HepG2 (cell line): Measurements from ENCODE around the gene SPECC1L. TPM values are rescaled to one million over a fixed set of nuclear protein-coding genes. Genes with fewer than 3 reads are reported as not detected.

Experiments used
- ATAC-seq: fragments of 200-7000 bp; cut with Tn5 transposase; 3 replicates; pipeline ENCODE4 v1.9.1; 2020; ENCODE audit warnings: mild to moderate bottlenecking, moderate library complexity
- BruUV-seq: library from RNA; stranded (reverse); fragments of 400-500 nt; replicated peaks from 2 replicates; lab custom pipeline; 2021; lab: Mats Ljungman, UMichigan
- CTCF ChIA-PET: fragments of 300-600 bp; formaldehyde crosslinking; extraction: SDS; loops from one replicate; lab custom pipeline; 2021; ENCODE audit warnings: low total read pairs, inconsistent platforms, low intra/inter-chr PET ratio; lab: Yijun Ruan, JAX
- POLR2A ChIA-PET: fragments of 350-600 bp; sonication (Branson Sonifier 250); formaldehyde crosslinking; loops from one replicate; lab custom pipeline; 2020; ENCODE audit warnings: antibody characterized with exemption, inconsistent platforms; lab: Yijun Ruan, JAX
- DNase-seq: peaks from one replicate; pipeline ENCODE4 v3.0.0-alpha.2; 2015; ENCODE audit warnings: low spot score
- FAIRE-seq: peaks from 3 replicates; lab custom pipeline; 2011; peaks lifted over from hg19 to GRCh38; lab: Jason Lieb, UNC
- H2AFZ ChIP-seq: one replicate; pipeline ENCODE4 v1.6.1; 2011; ENCODE audit warnings: low read length, inconsistent platforms
- H3K27ac ChIP-seq: fragments of 300-600 bp; 3 replicates; pipeline ENCODE4 v1.8.0; 2011; ENCODE audit warnings: mixed run types, mild to moderate bottlenecking, mixed read lengths, low read length, inconsistent platforms; ENCODE audit not compliant: insufficient read depth; ENCODE audit errors: extremely low read length
- H3K27me3 ChIP-seq, 2 experiments: fragments of 200-600 bp in 1 of 2; 2 replicates in 1 of 2; 3 replicates in 1 of 2; pipeline versions ENCODE4 v1.6.0 to v1.8.0; 2011; ENCODE audit warnings: low read length in 2 of 2, mild to moderate bottlenecking in 2 of 2, moderate library complexity in 2 of 2, inconsistent platforms in 1 of 2; ENCODE audit not compliant: insufficient read depth in 2 of 2, control insufficient read depth in 1 of 2
- H3K36me3 ChIP-seq, 2 experiments: fragments of 200-600 bp in 1 of 2; replicated peaks in 1 of 2; 2 replicates in 1 of 2; 3 replicates in 1 of 2; pipeline versions ENCODE4 v1.5.1 to v1.8.0; 2011; ENCODE audit warnings: low read length in 2 of 2, inconsistent platforms in 1 of 2; ENCODE audit not compliant: insufficient read depth in 2 of 2, control insufficient read depth in 1 of 2
- H3K4me1 ChIP-seq: 2 replicates; pipeline ENCODE4 v1.5.1; 2012; ENCODE audit warnings: low read length, inconsistent platforms; ENCODE audit not compliant: insufficient read depth
- H3K4me2 ChIP-seq: 2 replicates; pipeline ENCODE4 v1.6.0; 2011; ENCODE audit warnings: low read depth, low read length, inconsistent platforms
- H3K4me3 ChIP-seq, 3 experiments: fragments of 200-600 bp in 1 of 3; sonication (generic), shearing (Covaris generic) in 1 of 3; replicated peaks in 1 of 3; 2 replicates each; pipeline ENCODE4 v1.5.1; 2011 to 2016; ENCODE audit warnings: low read length in 3 of 3, inconsistent platforms in 2 of 3, low read depth in 2 of 3, mild to moderate bottlenecking in 2 of 3, control low read depth in 1 of 3, mixed read lengths in 1 of 3; ENCODE audit not compliant: insufficient read depth in 1 of 3
- H3K79me2 ChIP-seq: one replicate; pipeline ENCODE4 v1.6.1; 2011; ENCODE audit warnings: low read length, inconsistent platforms; ENCODE audit not compliant: insufficient read depth
- H3K9ac ChIP-seq: 2 replicates; pipeline ENCODE4 v1.6.0; 2011; ENCODE audit warnings: mild to moderate bottlenecking, low read depth, low read length, inconsistent platforms; ENCODE audit not compliant: insufficient read depth
- H3K9me3 ChIP-seq: 2 replicates; pipeline ENCODE4 v1.5.1; 2012; ENCODE audit warnings: mild to moderate bottlenecking, low read length
- H4K20me1 ChIP-seq: 2 replicates; pipeline ENCODE4 v1.6.0; 2011; ENCODE audit warnings: inconsistent platforms, mild to moderate bottlenecking, low read length, moderate library complexity; ENCODE audit not compliant: insufficient read depth
- AGO1 ChIP-seq: fragments of 200-400 bp; formaldehyde crosslinking; IDR thresholded peaks from 2 replicates; pipeline ENCODE4 v1.6.1; 2017; ENCODE audit warnings: mild to moderate bottlenecking, low read depth, low read length, moderate library complexity; ENCODE audit not compliant: poor library complexity, severe bottlenecking
- EED ChIP-seq: sonication (generic); formaldehyde crosslinking; IDR thresholded peaks from 2 replicates; pipeline ENCODE4 v1.5.0; 2020; ENCODE audit warnings: mild to moderate bottlenecking, missing genetic modification reagents
- GFI1 ChIP-seq: sonication (generic); formaldehyde crosslinking; IDR thresholded peaks from 2 replicates; pipeline ENCODE4 v1.5.0; 2020; ENCODE audit warnings: missing genetic modification reagents, mild to moderate bottlenecking, borderline replicate concordance
- HDAC2 ChIP-seq: sonication (generic); formaldehyde crosslinking; IDR thresholded peaks from 2 replicates; pipeline ENCODE4 v1.4.0; 2020; ENCODE audit warnings: missing genetic modification reagents
- KDM4B ChIP-seq: sonication (generic); formaldehyde crosslinking; IDR thresholded peaks from 2 replicates; pipeline ENCODE4 v1.4.0; 2020; ENCODE audit warnings: missing genetic modification reagents
- MAZ ChIP-seq, 2 experiments: sonication (generic) in 1 of 2; formaldehyde crosslinking in 1 of 2; IDR thresholded peaks; 2 replicates each; pipeline versions ENCODE4 v1.5.0 to v1.6.1; 2012 to 2020; ENCODE audit warnings: low read depth in 2 of 2, mild to moderate bottlenecking in 2 of 2, borderline replicate concordance in 1 of 2, improper control_type of control experiment in 1 of 2, low read length in 1 of 2, missing genetic modification reagents in 1 of 2, moderate library complexity in 1 of 2
- MLLT10 ChIP-seq: sonication (generic); formaldehyde crosslinking; IDR thresholded peaks from 2 replicates; pipeline ENCODE4 v1.4.0; 2020; ENCODE audit warnings: missing genetic modification reagents
- MTERF4 ChIP-seq: sonication (generic); formaldehyde crosslinking; IDR thresholded peaks from 2 replicates; pipeline ENCODE4 v1.8.0; 2023; ENCODE audit warnings: mild to moderate bottlenecking, missing genetic modification reagents
- MZF1 ChIP-seq: sonication (generic); formaldehyde crosslinking; IDR thresholded peaks from 2 replicates; pipeline ENCODE4 v1.8.1; 2023; ENCODE audit warnings: mild to moderate bottlenecking, missing genetic modification reagents, borderline replicate concordance
- SIX1 ChIP-seq: sonication (generic); formaldehyde crosslinking; IDR thresholded peaks from 2 replicates; pipeline ENCODE4 v1.4.0; 2020; ENCODE audit warnings: missing genetic modification reagents, borderline replicate concordance
- STAT5B ChIP-seq: sonication (generic); formaldehyde crosslinking; IDR thresholded peaks from 2 replicates; pipeline ENCODE4 v1.4.0; 2020; ENCODE audit warnings: missing genetic modification reagents
- TRIM22 ChIP-seq: fragments of 450-650 bp; IDR thresholded peaks from 2 replicates; pipeline ENCODE4 v1.6.1; 2017
- ZMYM2 ChIP-seq: sonication (generic); formaldehyde crosslinking; IDR thresholded peaks from 2 replicates; pipeline ENCODE4 v1.8.0; 2022; ENCODE audit warnings: mild to moderate bottlenecking, missing genetic modification reagents
- ZNF124 ChIP-seq: sonication (generic); formaldehyde crosslinking; IDR thresholded peaks from 2 replicates; pipeline ENCODE4 v1.4.0; 2020; ENCODE audit warnings: missing genetic modification reagents
- ZNF510 ChIP-seq: sonication (generic); formaldehyde crosslinking; IDR thresholded peaks from 2 replicates; pipeline ENCODE4 v1.4.0; 2020; ENCODE audit warnings: low read depth, mild to moderate bottlenecking, missing genetic modification reagents
- ZNF839 ChIP-seq: sonication (generic); formaldehyde crosslinking; IDR thresholded peaks from 2 replicates; pipeline ENCODE4 v1.4.0; 2020; ENCODE audit warnings: missing genetic modification reagents, mild to moderate bottlenecking, borderline replicate concordance
- ZNF878 ChIP-seq: sonication (generic); formaldehyde crosslinking; IDR thresholded peaks from 2 replicates; pipeline ENCODE4 v1.8.1; 2023; ENCODE audit warnings: mild to moderate bottlenecking, missing genetic modification reagents, moderate library complexity
- WGBS: methylation state at CpG from one replicate; pipeline ENCODE4 v1.1.6; 2017; ENCODE audit warnings: low lambda C conversion rate; 5-methylcytosine and 5-hydroxymethylcytosine counted together
- in situ Hi-C: cut with HindIII; loops from 2 replicates; pipeline ENCODE4 v1.10.0; 2017; ENCODE audit warnings: low pct_unique_long_range_greater_than_20kb; ENCODE audit not compliant: extremely low pct_ligation_motif_present
- intact Hi-C: fragments of 100-400 bp; cut with micrococcal nuclease; formaldehyde crosslinking; loops from one replicate; pipeline ENCODE4 v1.10.0; 2022; ENCODE audit not compliant: unreplicated experiment
- polyA plus RNA-seq, 8 experiments: library from polyadenylated mRNA; depleted of rRNA in 3 of 8; stranded (reverse) in 7 of 8; unstranded in 1 of 8; fragments of >200 nt; fragmentation: Illumina TruSeq in 4 of 8; extraction: Trizol in 4 of 8; gene quantifications; 2 replicates each; pipeline versions ENCODE4 v1.2.1 to v1.2.3, GENCODE V29; 2011 to 2016; ENCODE audit warnings: low read depth in 4 of 8, missing spikeins in 1 of 8, mixed read lengths in 1 of 8; ENCODE audit not compliant: insufficient read depth in 1 of 8
- total RNA-seq, 5 experiments: library from RNA; depleted of rRNA; stranded (reverse); fragments of >200 nt; fragmentation: Illumina TruSeq; extraction: Trizol; gene quantifications; 2 replicates each; pipeline ENCODE4 v1.2.3, GENCODE V29; 2016; ENCODE audit warnings: low read depth in 1 of 5
- TF ChIP-seq, protein P1 (sequence below): sonication (generic); formaldehyde crosslinking; IDR thresholded peaks from 2 replicates; pipeline ENCODE4 v1.4.0; 2020; ENCODE audit warnings: missing genetic modification reagents
- TF ChIP-seq, protein P2 (sequence below): sonication (generic); formaldehyde crosslinking; IDR thresholded peaks from 2 replicates; pipeline ENCODE4 v1.4.0; 2020; ENCODE audit warnings: missing genetic modification reagents, mild to moderate bottlenecking, borderline replicate concordance

Gene SPECC1L
- total and polyA plus RNA-seq, 2 of the 13 experiments (the other 11 are each of a cell fraction or from before 2014, with no cell fraction given): 14.1 to 30.3 TPM

DNA sequence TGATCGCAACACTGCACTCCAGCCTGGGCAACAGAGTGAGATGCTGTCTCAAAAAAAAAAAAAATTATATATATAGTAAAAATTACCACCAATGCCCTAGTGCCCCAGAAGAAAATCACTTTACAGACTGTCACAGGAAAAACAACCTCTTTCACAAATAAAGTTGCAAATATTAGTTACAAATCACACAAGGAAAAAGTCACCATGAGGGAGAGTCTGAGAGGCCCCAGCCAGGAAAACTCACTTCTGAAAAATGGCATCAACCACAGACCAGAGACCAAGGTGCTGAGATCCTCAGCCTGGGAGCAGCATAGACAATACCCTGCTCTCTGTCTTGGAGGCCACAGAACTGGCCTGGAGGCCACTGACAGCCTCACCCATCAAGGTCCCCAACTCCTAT, 46.2 kb upstream of the SPECC1L start:
- BruUV-seq: no TSS peak

More for the DNA sequence above, 46.2 kb upstream of the SPECC1L start:
- no peaks in the 10 kb centered on the region for H3K9me3 ChIP-seq
- no peaks in the 10 kb centered on the region for H3K4me1 ChIP-seq
- ChIA-PET CTCF (no interaction called here), POLR2A (no interaction called here)
- DNase-seq: no peak
- no peaks in the 10 kb centered on the region for H3K27me3 ChIP-seq
- no peak overlapping the region for H3K9ac ChIP-seq
- TF ChIP-seq ZMYM2 (CRISPR knock-in tag) (no peak), KDM4B (CRISPR knock-in tag) (no peak), TRIM22 (no peak), ZNF124 (CRISPR knock-in tag) (no peak), STAT5B (no peak), MLLT10 (CRISPR knock-in tag) (no peak), GFI1 (CRISPR knock-in tag) (no peak), EED (CRISPR knock-in tag) (no peak), HDAC2 (CRISPR knock-in tag) (no peak), ZNF878 (CRISPR knock-in tag) (no peak), MZF1 (no peak), ZNF839 (CRISPR knock-in tag) (no peak), SIX1 (CRISPR knock-in tag) (no peak), MAZ (IDR thresholded peaks at IDR 0.05; ENCODE audit: borderline replicate concordance, low read depth, low read length) (no peak), MAZ (CRISPR knock-in tag; IDR thresholded peaks at IDR 0.05; ENCODE audit: low read depth) (no peak), ZNF510 (CRISPR knock-in tag) (no peak), AGO1 (no peak), MTERF4 (CRISPR knock-in tag) (no peak)
- TF ChIP-seq, protein P1, sequence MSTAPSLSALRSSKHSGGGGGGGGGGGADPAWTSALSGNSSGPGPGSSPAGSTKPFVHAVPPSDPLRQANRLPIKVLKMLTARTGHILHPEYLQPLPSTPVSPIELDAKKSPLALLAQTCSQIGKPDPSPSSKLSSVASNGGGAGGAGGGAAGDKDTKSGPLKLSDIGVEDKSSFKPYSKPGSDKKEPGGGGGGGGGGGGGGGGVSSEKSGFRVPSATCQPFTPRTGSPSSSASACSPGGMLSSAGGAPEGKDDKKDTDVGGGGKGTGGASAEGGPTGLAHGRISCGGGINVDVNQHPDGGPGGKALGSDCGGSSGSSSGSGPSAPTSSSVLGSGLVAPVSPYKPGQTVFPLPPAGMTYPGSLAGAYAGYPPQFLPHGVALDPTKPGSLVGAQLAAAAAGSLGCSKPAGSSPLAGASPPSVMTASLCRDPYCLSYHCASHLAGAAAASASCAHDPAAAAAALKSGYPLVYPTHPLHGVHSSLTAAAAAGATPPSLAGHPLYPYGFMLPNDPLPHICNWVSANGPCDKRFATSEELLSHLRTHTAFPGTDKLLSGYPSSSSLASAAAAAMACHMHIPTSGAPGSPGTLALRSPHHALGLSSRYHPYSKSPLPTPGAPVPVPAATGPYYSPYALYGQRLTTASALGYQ (CRISPR knock-in tag): no peak
- TF ChIP-seq, protein P2, sequence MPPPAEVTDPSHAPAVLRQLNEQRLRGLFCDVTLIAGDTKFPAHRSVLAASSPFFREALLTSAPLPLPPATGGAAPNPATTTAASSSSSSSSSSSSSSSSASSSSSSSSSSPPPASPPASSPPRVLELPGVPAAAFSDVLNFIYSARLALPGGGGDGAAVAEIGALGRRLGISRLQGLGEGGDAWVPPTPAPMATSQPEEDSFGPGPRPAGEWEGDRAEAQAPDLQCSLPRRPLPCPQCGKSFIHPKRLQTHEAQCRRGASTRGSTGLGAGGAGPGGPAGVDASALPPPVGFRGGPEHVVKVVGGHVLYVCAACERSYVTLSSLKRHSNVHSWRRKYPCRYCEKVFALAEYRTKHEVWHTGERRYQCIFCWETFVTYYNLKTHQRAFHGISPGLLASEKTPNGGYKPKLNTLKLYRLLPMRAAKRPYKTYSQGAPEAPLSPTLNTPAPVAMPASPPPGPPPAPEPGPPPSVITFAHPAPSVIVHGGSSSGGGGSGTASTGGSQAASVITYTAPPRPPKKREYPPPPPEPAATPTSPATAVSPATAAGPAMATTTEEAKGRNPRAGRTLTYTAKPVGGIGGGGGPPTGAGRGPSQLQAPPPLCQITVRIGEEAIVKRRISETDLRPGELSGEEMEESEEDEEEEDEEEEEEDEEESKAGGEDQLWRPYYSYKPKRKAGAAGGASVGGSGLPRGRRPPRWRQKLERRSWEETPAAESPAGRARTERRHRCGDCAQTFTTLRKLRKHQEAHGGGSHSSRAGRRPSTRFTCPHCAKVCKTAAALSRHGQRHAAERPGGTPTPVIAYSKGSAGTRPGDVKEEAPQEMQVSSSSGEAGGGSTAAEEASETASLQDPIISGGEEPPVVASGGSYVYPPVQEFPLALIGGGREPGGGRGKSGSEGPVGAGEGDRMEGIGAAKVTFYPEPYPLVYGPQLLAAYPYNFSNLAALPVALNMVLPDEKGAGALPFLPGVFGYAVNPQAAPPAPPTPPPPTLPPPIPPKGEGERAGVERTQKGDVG: no peak
- H3K4me3 ChIP-seq: no peak overlapping the region
- H3K36me3 ChIP-seq: no peaks in the 10 kb centered on the region
- no peak overlapping the region for H2AFZ ChIP-seq
- no peak overlapping the region for H3K27ac ChIP-seq
- WGBS: 96% methylated on average over 1 of the region's 1 CpG
- no peak overlapping the region for H3K4me2 ChIP-seq
- intact Hi-C loops: no loop called here
- H3K79me2 ChIP-seq: no peaks in the 10 kb centered on the region
- no peaks in the 10 kb centered on the region for H4K20me1 ChIP-seq
- no peak for FAIRE-seq
- no peak for ATAC-seq
- in situ Hi-C loops: no loop called here
